Activated B cell treated with CpG ODN at 0.5 μM for 24 hours (primary cell): ENCODE measurements around the gene MED27. TPM values are rescaled to one million over a fixed set of nuclear protein-coding genes. Genes with fewer than 3 reads are reported as not detected.

ENCODE experiments used
- ATAC-seq: fragments of 200-7000 bp; cut with Tn5 transposase; one replicate; pipeline ENCODE4 v1.10.0; 2021; ENCODE audit warnings: low read depth, mild to moderate bottlenecking, moderate library complexity
- CTCF ChIA-PET: fragments of 350-600 bp; sonication (Branson Sonifier 250); formaldehyde crosslinking; loops from one replicate; lab custom pipeline; 2021; ENCODE audit warnings: antibody characterized with exemption; lab: Charles Lee
- POLR2A ChIA-PET: fragments of 350-600 bp; sonication (Branson Sonifier 250); formaldehyde crosslinking; loops from one replicate; lab custom pipeline; 2021; ENCODE audit warnings: antibody characterized with exemption; lab: Charles Lee
- DNase-seq: peaks from one replicate; pipeline ENCODE4 v3.0.0; 2022
- H3K27ac Mint-ChIP-seq: one replicate; pipeline ENCODE4 v1.8.0; 2020; ENCODE audit warnings: mixed read lengths
- H3K27me3 Mint-ChIP-seq: one replicate; pipeline ENCODE4 v1.8.0; 2021; ENCODE audit warnings: mixed read lengths
- H3K36me3 Mint-ChIP-seq: one replicate; pipeline ENCODE4 v1.8.0; 2021; ENCODE audit warnings: low read depth, mixed read lengths
- H3K4me1 Mint-ChIP-seq: one replicate; pipeline ENCODE4 v1.8.0; 2021; ENCODE audit warnings: mixed read lengths
- H3K4me3 Mint-ChIP-seq: one replicate; pipeline ENCODE4 v1.8.0; 2020; ENCODE audit warnings: mild to moderate bottlenecking, mixed read lengths
- H3K9me3 Mint-ChIP-seq: one replicate; pipeline ENCODE4 v1.8.0; 2020; ENCODE audit warnings: mixed read lengths
- intact Hi-C: fragments of 100-400 bp; cut with micrococcal nuclease; formaldehyde crosslinking; loops from one replicate; pipeline ENCODE4 v1.15.1; 2024
- total RNA-seq: library from RNA; stranded (reverse); gene quantifications from 2 replicates; pipeline ENCODE4 v1.2.3, GENCODE V29; 2022
- TF ChIP-seq, protein P1 (sequence below): fragments of 200-600 bp; IDR thresholded peaks from one replicate; pipeline ENCODE4 v1.8.0; 2022; ENCODE audit warnings: antibody characterized with exemption, mild to moderate bottlenecking

Gene MED27
- total RNA-seq, 1 donor from 2014 or later = 24.5 TPM

DNA sequence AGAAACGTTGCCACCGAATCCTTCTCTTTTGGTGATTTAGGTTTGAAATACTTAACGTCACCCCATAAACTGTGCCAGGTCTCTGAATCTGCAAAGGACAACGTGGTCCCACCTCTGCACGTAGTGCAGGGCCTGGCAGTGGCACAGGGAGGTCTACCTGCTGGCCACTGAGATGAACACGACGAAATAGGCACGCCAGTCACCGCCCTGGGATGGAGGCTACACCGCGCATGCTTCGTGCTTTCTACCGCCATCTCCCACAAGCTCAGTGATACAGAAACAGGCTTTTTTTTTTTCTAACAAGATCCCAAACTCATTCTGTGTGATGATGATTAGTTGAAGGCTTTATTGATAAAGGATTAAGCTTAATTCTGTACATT is 199.8 kb downstream of the MED27 start:
- TF ChIP-seq, protein P1, sequence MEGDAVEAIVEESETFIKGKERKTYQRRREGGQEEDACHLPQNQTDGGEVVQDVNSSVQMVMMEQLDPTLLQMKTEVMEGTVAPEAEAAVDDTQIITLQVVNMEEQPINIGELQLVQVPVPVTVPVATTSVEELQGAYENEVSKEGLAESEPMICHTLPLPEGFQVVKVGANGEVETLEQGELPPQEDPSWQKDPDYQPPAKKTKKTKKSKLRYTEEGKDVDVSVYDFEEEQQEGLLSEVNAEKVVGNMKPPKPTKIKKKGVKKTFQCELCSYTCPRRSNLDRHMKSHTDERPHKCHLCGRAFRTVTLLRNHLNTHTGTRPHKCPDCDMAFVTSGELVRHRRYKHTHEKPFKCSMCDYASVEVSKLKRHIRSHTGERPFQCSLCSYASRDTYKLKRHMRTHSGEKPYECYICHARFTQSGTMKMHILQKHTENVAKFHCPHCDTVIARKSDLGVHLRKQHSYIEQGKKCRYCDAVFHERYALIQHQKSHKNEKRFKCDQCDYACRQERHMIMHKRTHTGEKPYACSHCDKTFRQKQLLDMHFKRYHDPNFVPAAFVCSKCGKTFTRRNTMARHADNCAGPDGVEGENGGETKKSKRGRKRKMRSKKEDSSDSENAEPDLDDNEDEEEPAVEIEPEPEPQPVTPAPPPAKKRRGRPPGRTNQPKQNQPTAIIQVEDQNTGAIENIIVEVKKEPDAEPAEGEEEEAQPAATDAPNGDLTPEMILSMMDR = no peak
- Mint-ChIP-seq H3K9me3 (no peaks in the 10 kb centered on the region), H3K4me1 (no peaks in the 10 kb centered on the region), H3K27me3 (no peaks in the 10 kb centered on the region), H3K4me3 (no peak overlapping the region), H3K36me3 (peaks cover 20% of the 10 kb centered on the region), H3K27ac (no peak overlapping the region)
- ChIA-PET CTCF (no interaction called here), POLR2A (no interaction called here)
- intact Hi-C loops = no loop called here
- ATAC-seq (no peak), DNase-seq (no peak)

DNA sequence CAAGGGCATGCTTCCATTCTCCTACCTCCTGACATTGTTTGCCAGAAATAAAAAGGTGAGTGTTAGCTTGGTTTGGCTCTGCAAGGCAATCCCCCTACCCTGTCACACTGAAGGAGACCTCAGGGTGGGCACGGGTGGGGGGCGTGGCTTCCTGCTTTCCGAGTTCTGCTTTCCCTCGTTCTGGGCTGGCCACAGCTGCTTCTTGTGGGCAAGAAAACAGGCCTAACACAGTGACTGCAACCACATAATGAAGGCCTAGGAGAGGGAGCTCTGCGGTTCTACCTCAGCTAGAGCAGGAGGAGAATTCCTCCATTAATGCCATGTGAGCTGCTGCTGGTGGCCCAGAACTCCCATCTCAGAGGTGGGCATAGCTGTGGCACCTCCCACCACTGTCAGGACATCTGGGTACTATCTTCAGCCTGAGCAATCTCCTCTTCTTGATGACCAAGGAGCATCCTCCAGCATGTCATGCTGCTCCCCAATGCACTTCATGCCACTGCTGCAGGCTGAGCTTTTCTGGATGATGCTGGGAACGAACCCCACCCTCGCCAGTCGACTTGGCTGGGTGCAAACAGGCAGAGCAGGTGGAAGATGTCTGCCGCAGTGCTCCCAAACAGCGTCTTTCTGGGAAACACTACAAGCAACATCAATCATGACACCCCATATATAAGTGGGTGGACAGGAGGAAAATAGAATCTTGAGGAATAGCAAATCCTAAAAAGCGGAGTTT is 200.3 kb downstream of the MED27 start:
- Mint-ChIP-seq H3K27ac (no peak overlapping the region), H3K36me3 (peaks cover 21% of the 10 kb centered on the region), H3K9me3 (no peaks in the 10 kb centered on the region), H3K27me3 (no peaks in the 10 kb centered on the region), H3K4me1 (no peaks in the 10 kb centered on the region), H3K4me3 (no peak overlapping the region)
- TF ChIP-seq, protein P1 = no peak
- ChIA-PET CTCF (no interaction called here), POLR2A (interaction anchor here (0.6 kb wide), 1 partner anchor 12 kb away, joined by 4 read pairs; no protein-coding TSS in a partner anchor)
- intact Hi-C loops = no loop called here
- DNase-seq = no peak
- ATAC-seq = no peak

DNA sequence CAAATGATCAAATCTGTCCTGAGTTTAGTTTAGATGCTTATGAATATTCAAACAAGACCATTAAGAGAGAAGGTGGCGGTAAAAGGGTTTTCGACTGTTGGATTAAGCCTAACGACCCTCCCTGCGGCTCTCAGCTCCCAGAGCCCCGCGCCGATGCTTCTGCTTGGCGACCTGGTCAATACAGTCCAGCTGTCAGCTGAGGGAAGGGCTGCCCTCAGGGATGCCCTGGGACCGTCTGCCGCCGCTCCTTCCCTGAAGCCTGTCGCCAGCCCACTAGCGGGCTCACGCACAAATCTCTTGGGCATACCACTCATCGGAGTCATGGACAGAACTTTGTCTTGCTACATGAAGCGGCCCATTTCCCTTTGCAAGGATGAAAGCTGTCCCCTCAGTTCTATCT is 203.2 kb downstream of the MED27 start:
- DNase-seq (no peak), ATAC-seq (no peak)
- Mint-ChIP-seq H3K27me3 (no peaks in the 10 kb centered on the region), H3K4me1 (no peaks in the 10 kb centered on the region), H3K4me3 (no peak overlapping the region), H3K27ac (no peak overlapping the region), H3K36me3 (peaks cover 26% of the 10 kb centered on the region), H3K9me3 (no peaks in the 10 kb centered on the region)
- ChIA-PET CTCF (no interaction called here), POLR2A (no interaction called here)
- intact Hi-C loops = no loop called here
- TF ChIP-seq, protein P1 = no peak

DNA sequence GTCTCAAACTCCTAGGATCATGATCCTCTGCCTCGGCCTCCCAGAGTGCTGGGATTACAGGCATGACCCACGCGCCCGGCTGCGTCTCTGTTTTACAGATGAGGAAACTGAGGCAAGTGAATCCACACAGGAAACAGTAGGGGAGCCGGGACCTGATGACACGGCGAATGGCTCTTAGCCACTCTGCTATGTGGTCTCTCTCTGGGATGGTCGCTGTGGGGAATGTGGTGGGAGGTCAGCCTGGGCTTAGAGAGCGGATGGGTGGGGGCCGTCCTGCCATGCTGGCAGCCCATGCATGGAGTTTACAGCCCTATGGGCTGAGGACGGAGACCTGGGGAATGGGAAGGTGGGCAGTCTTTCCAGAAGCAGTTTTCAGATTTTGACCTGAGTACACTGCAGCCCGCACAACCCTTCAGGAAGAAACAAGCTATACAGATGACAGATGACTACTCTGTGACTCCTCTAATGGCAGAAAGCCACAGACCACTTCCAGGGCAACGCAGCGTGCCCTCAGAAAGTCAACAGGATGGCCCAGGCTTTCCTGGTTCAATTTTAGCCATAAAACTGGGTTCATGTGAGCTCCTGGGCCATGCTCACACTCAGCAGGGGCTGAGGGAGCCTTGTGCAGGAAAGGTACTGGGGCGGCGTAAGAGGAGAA is 203.7 kb downstream of the MED27 start:
- H3K27ac Mint-ChIP-seq = no peak overlapping the region
- intact Hi-C loops = no loop called here
- CTCF ChIA-PET = no interaction called here
- no peaks in the 10 kb centered on the region for H3K9me3 Mint-ChIP-seq
- no peak for DNase-seq
- H3K4me3 Mint-ChIP-seq = no peak overlapping the region
- no peaks in the 10 kb centered on the region for H3K4me1 Mint-ChIP-seq
- TF ChIP-seq, protein P1 = no peak
- peaks cover 26% of the 10 kb centered on the region for H3K36me3 Mint-ChIP-seq
- no peak for ATAC-seq
- POLR2A ChIA-PET = no interaction called here
- no peaks in the 10 kb centered on the region for H3K27me3 Mint-ChIP-seq

DNA sequence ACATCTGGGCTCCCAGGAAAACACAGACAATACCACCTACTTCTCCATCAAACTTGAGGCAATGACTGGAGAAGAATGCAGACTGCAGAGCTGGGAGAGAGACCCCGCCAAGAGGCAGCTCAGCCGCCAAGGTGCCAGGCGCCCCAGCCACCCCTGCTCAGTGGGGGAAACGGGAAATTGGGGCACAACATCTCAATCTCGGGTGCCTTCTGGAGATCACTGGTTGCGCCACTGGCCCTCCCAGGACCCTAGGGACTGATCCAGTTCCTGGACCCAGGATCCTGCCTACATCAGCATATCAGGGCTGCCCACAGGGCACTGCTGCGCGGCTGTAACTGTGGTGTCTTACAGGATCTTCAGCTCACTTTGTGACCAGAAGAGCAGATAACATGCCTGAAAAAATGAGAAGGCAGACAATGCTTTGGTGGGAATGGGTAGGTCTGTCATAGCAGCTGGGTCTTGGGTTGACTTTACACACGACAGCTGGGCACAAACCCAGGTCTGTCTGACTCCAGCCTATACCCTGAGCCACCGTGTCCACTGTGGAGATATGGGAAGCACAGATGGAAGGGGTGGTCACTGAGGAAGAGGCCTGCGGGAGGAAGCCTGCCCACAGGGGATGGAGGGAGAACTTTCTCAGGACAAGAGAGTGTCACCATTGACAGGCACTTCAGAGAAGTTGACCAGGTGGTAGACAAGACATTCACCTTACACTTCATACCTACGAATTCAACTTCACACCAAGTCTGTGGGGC is 204.6 kb downstream of the MED27 start:
- intact Hi-C loops = no loop called here
- Mint-ChIP-seq H3K27me3 (no peaks in the 10 kb centered on the region), H3K36me3 (peaks cover 23% of the 10 kb centered on the region), H3K9me3 (no peaks in the 10 kb centered on the region), H3K4me1 (no peaks in the 10 kb centered on the region), H3K4me3 (no peak overlapping the region), H3K27ac (no peak overlapping the region)
- POLR2A ChIA-PET = no interaction called here
- TF ChIP-seq, protein P1 = no peak
- CTCF ChIA-PET = no interaction called here
- DNase-seq = no peak
- ATAC-seq = no peak
